Epidermal melanocyte (primary cell): Measurements from ENCODE around the gene CCDC68.

Source experiments
- DNase-seq: peaks from one replicate; pipeline ENCODE4 v3.0.0; 2011; ENCODE audit warnings: low spot score; ENCODE audit not compliant: insufficient read length

Gene CCDC68

GRCh38 chr18:54923339-54923956 is 35.8 kb downstream of the CCDC68 start:
- no peak for DNase-seq

GRCh38 chr18:54919412-54919811 is 39.8 kb downstream of the CCDC68 start:
- DNase-seq = no peak

- no peak for DNase-seq
Measured at GRCh38 chr18:54918060-54918459, 41.2 kb downstream of the CCDC68 start.

- DNase-seq = no peak
Measured at GRCh38 chr18:54916507-54916906, 42.8 kb downstream of the CCDC68 start.

GRCh38 chr18:54914816-54915215 is 44.4 kb downstream of the CCDC68 start:
- DNase-seq = no peak

GRCh38 chr18:54911551-54911950 is 47.7 kb downstream of the CCDC68 start:
- DNase-seq = no peak

- DNase-seq = no peak
Measured at GRCh38 chr18:54910161-54910919, 48.9 kb downstream of the CCDC68 start.

- no peak for DNase-seq
Measured at GRCh38 chr18:54909538-54909937, 49.7 kb downstream of the CCDC68 start.

GRCh38 chr18:54906331-54907185 is 52.7 kb downstream of the CCDC68 start:
- no peak for DNase-seq

- DNase-seq = no peak
Measured at GRCh38 chr18:54905629-54906028, 53.6 kb downstream of the CCDC68 start.

GRCh38 chr18:54904581-54904980 is 54.7 kb downstream of the CCDC68 start:
- no peak for DNase-seq

- no peak for DNase-seq
Measured at GRCh38 chr18:54900290-54900689, 59.0 kb downstream of the CCDC68 start.

GRCh38 chr18:54899500-54899899 is 59.8 kb downstream of the CCDC68 start:
- no peak for DNase-seq

- no peak for DNase-seq
Measured at GRCh38 chr18:54888933-54889332, 70.3 kb downstream of the CCDC68 start.

GRCh38 chr18:54888378-54888777 is 70.9 kb downstream of the CCDC68 start:
- DNase-seq = no peak

GRCh38 chr18:54883816-54884604 is 75.3 kb downstream of the CCDC68 start:
- no peak for DNase-seq

GRCh38 chr18:54882318-54882717 is 76.9 kb downstream of the CCDC68 start:
- no peak for DNase-seq

- no peak for DNase-seq
Measured at GRCh38 chr18:54881229-54881768, 78.0 kb downstream of the CCDC68 start.

- DNase-seq = no peak
Measured at GRCh38 chr18:54880395-54881105, 78.7 kb downstream of the CCDC68 start.

GRCh38 chr18:54879691-54880090 is 79.6 kb downstream of the CCDC68 start:
- no peak for DNase-seq
